Hematopoietic multipotent progenitor cell treated with erythropoietin and hydrocortisone succinate and interleukin-3 and kit ligand, for 4 days (in vitro differentiated cells): ENCODE results near the gene CCDC149.
A peak's percentile ranks its signal among the peaks of the same experiment; 100 is the strongest.

ENCODE experiments used
- DNase-seq: peaks from one replicate; pipeline ENCODE4 v3.0.0-alpha.2; 2015

The CCDC149 gene

DNA sequence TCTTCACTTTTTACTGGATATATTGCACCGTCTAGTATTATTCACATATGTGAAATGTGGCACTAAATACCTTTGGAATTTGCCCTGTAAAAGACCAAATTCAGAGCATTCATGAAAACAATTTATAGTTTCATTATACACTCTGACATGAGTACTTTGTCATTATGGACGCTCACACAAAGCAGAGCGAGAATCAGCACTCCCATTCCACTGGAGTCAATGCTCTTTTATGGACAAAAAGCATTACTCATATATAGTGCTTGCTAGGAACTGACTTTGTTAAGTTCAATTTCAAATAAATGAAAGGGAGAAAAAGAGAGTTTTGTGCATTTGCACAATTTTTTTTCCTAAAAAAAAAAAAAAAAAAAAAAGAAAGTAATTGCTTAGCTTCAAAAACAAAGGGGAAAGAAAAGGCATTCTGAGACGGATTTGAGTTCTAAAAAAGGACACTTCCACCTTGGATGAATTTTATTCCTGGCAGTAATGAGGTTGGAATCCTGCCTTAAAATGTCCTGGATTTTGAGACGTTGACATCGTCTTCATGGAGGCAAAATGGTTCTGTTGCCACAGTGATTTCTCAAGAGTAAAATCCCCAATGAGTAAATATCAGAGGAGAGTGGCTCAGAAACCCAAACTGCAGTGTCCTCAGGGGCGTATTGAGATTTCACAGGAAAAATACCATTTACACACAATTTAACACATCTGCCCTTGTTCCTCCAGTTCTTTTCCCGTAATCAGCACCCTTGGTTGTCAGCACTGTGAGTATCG lies 34.8 kb downstream of the CCDC149 start:
- no peak for DNase-seq

DNA sequence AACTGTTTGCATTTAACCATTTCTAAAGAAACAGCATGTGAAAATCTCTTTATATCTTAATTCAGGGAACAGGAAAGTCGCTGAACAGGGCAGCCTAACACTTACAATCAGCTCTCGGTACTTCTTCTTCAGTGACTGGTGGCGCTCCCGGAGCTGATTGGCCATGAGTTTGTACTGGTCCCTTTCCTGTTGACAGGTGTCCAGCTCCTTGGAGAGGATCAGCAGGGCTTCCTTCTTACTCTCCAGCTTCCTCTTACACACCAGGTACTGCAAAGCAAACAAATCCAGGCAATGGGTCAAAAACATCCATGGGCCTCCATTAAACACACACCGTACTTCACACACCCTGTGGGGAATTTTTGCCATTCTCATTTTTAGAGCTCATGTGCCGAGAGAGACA lies 36.4 kb downstream of the CCDC149 start:
- DNase-seq = no peak

DNA sequence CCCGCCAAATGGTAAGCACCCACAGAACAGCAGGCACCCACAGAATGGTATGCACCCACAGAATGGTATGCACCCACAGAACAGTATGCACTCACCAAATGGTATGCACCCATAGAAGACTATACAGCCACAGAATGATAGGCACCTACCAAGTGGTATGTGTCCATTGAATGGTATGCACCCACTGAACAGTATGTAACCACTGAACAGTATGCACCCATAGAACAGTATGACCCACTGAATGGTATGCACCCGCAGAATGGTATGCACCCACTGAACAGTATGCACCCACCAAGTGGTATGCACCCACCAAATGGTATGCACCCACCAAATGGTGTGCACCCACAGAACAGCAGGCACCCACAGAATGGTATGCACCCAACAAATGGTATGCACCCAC lies 40.1 kb downstream of the CCDC149 start:
- DNase-seq = no peak

DNA sequence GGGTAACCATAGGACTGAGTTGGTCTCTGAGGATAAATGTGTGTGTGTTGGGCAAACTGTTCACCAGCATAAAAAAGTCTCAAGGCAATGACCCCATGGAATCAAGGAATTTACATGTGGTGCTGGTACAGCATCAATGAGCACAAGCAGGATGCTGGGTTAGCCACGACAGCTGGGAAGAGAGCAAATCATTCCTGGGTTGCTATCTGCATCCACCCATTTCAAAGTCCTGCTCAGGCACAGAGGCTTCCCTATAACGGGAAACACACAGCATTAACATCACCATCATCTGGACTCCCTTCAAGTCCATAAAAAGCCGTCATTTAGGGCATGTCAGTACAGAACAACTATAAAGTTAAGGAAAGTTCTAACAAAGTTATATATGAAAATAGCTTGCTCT lies 41.6 kb downstream of the CCDC149 start:
- no peak for DNase-seq

DNA sequence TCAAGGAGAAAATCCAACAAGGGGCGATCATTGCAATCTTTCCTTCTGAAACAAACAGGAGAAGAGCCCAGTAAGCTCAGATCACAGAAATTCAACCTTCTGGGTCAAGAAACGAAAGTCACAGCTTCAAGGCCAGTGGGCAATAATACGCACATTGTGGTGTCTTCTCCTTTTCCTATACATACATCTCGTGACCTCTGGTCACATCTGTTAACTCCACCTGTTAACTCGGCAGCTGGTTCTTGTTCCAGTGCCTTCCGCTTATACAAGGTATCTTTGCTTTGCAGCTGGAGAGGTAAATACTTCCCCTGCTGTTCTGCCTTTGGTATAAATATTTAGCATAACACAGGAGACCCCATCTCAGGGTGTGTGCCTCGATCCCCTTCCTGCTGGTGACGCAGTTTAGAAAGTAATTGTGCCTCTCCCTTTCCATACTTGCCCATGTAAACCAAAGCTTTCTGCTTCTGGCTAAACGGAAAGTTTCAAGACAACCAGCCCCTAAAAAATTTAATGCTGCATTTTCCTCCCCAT lies 45.0 kb downstream of the CCDC149 start:
- no peak for DNase-seq

DNA sequence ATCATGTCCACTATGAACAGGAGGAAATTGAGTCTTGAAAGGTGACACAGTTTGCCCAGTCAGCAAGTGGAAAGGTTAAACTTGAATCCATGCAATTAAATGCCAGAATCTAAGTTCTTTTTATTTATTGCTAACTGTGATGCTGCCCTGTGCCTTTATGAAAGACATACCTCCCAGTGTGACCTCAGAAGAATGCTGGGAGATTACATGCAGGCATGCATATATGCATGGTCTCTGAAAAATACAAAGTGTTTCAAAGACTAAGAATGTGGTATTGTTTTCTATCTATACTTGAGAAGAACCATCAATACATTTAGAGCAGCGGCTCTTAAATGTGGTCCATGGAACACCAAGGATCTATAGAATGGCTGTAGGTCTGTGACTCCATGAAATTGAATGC lies 45.6 kb downstream of the CCDC149 start:
- DNase-seq = no peak

DNA sequence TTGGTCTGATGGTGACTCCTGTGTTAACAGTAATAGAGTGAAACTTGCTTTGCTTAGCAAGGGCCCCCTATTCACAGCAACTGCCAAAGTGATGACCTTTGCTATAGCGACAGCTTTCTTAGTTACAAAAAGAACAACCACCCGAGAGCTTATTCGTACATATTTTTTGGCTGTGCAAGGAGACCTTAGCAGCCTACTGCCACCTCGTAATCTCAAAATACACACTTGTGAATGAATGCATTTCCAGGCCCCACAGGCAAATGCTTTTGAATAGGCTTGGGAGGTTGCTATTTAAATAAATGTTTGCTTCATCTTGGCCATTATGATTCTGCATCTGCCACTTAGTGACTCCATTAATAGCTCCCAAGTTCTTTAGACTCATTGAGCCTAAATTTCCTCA lies 47.4 kb downstream of the CCDC149 start:
- no peak for DNase-seq

DNA sequence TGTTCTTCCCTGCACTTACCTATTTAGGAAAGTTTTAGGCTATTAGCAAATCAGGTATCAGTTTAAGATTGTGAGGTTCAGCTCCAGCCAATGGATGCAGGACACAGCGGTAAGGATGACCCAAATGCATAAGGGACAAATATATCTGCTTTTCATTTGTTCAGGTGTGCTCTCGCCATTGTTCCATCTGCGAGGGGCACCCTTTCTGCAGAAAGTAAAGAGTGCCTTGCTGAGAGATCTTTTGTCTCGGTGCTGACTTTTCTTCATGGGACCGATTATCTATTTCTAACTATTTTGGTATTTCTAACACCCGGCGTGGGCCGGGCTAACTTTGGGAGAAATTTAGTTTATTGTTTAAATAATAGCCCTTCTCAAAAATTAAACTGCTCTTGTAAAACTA lies 49.0 kb downstream of the CCDC149 start:
- no peak for DNase-seq

DNA sequence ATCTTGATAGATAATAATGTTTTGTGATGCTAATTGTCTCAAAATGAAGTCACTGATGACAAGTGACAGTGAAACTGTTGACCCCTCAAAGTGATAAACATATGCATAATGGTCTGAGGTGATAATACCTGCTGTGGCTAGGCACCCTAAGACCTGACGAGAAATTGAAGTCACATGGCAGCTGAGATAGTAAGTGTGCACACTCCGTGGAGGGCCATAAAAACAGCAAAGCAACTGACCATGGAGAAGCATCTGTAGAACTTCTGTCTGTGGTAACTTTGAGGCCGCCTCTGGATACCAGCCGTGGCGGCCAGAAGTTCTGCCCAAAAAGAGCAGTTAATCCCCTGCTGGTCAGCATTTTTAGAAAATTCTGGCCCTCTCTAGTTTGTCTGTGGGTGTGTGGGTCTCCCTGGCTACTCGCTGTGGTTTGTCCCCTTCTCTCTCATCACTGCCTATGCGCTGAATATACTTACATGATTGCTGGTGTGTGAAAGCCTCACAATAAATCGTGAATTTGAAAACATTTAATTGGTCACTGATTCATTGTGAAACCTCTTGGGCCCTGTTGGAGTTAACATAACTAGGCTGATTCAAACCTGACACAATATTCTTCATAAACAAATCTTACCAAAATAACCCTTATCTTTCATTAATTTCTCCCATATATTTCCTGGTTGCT lies 50.6 kb downstream of the CCDC149 start:
- DNase-seq = no peak

DNA sequence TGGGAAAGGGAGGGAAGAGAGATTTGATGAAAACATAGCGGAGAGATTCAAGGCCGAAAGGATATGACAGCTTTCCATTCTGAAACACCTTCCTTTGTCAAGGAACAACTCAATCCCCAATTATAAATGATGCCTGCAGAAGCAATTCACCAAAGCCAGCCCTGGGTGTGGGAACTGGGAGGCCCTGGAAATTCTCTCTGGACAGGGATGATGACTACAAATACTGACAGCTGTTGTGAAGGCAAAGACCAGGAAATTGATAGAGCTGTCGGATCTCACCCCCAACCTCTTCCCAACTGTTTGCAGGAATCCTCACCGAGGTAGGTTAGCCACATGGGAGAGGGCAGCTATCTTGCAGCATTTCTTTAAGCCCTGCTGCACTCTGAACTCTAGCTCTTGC lies 54.3 kb downstream of the CCDC149 start:
- no peak for DNase-seq

DNA sequence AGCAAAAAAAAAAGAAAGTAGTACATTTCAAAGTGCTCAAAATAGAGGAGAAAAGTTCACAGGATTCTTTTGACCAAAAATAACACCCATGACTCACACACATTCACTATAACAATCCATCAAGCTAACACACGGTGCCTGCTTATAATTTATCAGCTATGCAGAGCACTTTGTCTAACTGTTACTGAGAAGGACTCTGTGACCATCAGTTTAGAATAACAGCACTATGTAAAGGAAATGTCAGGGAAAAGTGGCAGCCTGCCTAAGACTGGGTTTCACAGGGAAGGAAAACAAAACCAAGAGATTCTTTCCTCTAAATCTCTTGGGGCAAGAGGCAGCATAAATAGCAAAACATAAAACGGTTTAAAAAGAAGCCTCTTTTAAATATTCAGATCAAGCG lies 54.8 kb downstream of the CCDC149 start:
- DNase-seq = no peak

DNA sequence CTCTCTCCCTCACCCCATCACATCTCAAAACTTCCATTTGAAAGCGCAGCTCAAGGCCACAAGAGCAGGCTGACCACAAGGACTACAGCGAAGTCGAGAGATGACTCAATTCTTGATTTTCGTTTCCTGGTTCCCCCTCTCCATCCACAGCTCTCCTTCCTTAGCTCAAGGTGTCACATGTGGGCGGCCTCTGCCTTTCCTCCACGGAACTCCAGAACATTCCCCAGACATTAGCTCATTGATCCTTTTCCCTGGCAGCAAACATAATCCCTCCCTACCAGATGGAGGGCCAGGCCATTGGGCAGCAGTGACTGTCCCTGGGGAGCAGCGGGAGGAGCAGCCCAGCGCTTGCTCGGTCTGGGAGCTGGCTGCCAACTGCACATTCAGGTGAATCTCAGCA lies 56.3 kb downstream of the CCDC149 start:
- no peak for DNase-seq

DNA sequence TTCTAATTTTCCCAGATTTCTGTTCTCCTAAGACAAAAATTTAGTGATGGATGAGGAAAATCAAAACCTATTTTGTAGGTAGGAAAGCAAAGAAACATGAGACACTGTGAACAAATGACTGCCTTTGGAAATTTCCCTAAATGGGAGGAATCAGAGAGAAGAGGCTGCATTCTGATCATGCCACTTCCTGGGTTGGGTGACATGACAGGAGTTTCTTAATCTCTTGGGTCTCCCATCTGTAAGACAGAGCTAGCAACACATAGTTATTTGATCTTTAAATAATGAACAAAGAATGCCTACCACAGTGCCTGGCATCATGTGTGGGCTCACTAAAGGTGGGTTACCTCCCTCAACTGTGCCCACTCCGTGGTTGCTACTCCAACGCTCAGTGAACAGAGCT lies 57.1 kb downstream of the CCDC149 start:
- no peak for DNase-seq

DNA sequence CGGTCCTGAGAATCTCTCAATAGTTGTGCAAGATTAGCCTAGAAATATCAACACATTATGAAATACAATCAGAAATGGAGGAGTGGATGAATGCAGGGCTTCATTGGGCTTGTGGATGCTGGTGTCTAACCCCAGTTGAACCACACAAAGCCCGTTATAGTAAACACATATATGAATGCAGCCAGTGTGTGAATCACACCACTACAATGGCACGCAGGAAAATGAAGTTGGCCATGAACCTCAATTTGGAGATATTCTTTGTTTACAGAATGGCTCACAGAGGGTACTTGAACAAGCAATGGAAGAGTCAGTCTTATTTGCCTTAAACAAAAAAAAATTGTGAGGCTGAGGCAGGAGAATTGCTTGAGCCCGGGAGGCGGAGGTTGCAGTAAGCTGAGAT lies 59.7 kb downstream of the CCDC149 start:
- DNase-seq = no peak

DNA sequence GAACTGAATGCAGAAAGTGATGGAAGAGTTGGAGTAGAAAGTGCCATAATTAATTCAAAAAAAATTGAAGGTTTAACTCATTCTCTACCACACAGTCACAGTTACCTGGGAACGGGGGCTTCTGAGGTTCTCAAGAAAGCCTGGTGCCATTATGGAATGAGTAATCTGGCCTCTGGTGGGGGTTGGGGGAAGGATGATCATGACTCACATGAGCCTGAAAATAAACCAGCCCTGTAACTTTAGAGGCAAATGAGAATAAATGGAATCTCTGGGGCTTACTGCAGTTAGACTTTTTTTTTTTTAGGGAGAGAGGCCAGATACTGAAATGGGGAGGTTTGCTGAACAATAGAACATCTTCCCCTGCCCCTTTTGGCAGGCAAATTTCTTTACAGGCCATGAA lies 62.2 kb downstream of the CCDC149 start:
- DNase-seq = no peak

DNA sequence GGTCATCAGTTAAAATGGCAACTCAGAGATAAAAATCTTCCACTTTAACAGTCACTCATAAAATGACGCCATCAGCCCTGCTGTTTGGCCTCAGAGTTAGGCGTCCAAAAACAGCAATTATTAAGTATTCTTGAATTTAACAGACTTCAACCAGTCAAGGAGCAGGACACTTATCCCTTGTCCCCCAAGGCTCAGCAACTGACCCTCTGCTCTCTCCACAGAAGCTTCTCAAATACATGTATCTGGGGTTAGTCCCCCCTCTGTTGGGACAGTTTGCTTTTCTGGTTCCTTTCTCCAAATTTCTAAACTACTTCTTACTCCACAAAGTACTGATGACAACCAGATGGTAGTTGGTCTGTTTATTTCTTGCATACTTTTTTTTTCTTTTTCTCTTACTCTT lies 63.1 kb downstream of the CCDC149 start:
- DNase-seq = no peak

DNA sequence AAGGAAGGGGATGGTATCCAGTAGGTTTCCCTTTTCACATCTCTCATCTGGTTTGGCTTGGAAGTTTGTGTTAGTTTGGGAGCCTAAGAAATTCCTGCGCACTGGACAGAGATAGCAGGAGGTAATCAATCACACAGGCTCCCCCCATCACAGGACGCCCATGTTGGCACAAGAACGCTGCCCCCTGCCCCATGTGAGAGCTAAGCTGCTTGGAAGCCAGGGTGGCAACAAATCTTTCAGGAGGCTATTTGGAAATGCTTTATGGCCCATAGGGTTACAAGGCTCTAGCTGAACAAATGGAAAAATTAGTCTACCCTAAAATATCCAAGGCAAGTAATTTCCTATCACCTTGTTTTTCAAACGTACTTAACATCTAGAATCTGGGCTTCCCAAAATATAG lies 63.5 kb downstream of the CCDC149 start:
- no peak for DNase-seq

DNA sequence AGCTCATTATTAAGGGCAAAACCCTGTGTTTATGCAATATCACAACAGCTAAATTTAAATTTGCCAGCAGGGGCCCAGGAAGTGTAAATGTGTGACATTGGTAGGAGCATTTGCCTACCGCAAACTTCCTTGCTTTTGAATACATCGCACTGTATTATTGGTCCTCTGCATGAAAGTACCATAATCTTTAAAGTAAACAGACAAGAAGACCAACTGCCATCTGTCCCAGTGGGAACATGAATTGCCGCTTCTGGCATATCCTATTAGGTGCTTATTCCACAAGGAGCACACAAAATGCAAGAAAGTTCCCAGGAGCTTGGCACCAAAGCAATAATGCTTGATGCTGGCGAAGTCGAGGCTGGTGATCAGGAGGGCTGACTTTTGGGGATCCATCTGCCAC lies 66.1 kb downstream of the CCDC149 start:
- no peak for DNase-seq

DNA sequence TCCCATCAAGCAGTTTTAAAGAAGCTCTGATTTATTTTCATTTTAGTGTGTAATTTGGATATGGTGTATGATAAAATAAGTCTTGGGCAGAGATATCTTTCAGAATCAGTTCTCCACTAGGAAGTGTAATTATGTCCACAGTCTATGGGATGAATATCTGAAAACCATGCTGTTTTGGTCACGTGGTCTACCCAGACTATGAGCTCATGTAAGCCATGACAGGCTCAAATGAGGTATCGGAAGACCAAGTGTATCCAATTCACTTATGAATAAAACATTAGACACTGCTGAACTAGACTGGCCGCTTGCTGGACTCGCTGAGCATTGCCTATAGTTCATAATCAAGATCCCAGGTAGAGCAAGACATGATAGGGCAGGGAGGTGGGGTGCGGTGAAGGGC lies 66.9 kb downstream of the CCDC149 start:
- DNase-seq = no peak

DNA sequence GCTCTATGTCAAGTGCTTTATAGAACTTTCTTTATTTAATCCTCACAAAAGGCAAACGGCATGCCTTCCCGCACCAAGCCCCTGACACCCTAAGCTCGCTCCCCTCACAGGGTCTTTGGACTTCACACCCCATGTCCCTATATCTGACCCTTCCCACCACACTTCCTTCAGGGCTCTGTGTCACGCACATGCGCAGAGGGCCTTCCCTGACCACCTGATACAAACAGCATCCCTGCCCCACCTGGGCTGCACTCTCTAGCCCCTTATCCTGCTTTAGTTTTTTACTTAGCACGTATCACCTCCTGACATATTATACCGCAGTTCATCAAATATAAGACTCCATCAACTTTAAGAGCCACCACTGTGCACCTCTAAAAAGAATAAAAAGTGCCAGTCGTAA lies 67.7 kb downstream of the CCDC149 start:
- no peak for DNase-seq

DNA sequence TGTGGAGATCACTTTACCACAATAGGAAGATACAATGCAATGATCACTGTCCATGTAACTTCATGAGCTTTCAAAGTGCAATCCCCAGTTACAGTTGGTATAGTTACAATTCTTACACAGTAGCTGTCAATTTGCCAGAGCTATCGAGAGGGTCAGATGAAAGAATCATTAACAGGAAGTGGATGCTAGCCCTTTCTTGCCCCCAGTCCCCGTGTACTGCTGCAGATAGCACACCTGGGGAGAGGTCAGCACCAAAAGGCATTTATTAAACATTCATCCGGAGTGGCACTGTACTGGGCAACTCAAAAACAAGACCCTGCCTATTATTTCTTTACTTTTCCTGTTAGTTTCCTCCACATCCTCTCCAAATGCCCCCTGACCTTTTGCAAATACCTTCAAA lies 69.7 kb downstream of the CCDC149 start:
- no peak for DNase-seq

DNA sequence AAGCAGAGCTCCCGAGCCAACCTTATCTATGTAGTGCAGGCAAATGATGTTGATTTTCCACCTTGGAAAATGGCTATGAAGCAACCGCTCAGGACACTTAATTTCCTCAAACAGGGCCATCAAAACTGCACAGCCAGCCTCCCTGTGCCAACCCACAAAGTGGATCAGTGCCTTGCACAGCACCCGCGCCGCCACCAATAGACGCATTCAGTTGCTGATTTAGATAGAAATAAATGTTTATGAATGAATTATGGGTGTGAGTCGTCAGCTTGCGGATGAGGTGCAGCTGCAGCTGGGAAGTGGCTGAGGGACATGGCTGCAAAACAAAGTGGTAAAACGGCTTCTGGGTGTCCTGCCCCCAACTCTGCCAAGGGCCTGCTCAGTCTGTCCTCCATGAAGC lies 70.5 kb downstream of the CCDC149 start:
- DNase-seq = peak; percentile 4

DNA sequence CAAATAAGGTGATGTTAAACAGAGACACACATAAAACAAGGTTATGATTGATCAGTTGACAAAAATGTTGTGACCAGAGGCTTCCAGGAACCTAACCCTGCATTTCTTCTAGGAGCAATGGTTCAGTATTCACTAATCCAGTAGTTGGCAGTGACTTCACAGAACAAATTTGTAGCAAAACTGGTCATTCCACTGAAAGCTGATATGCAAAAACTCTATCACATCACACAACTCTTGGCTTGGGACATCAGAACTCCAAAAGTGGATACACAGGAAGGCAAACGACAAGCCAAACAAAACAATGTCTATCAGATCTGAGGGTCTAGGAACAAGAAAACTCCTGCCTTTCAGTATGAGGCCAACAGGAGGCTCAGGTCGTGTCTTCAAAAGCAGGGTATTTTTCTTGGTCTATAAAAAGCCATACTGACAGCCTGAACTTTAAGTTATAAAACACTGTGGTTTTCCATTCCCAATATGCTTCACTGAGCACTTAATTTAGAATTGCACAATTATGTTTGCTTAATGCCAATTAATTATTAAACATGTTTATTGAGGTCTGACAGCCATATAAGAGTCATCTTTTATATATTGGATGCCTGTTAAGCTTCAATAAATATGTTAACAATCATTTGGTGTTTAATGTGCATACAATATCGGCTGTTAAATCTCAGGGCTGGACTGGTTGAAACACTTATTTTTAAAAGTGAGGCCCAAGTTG lies 71.9 kb downstream of the CCDC149 start:
- DNase-seq = no peak

DNA sequence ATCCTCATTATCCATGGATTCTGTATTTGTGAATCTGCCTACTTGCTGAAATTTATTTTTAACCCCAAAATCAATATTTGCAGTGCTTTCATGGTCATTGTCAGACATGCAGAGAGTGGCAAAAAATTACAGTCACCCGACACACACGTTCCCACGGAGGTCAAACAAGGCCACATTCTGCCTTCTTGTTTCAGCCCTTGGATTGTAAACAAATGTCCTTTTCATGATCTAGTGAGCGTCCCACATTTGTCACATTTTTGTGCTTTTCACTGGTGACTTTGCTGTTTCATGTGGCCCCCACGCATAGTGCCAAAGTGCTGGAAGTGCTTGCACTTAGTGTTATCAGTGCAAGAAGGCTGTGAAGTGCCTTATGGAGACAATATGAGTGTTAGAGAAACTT lies 72.5 kb downstream of the CCDC149 start:
- no peak for DNase-seq
